ENCODE results near the gene BUB3. TPM values are rescaled to one million over a fixed set of nuclear protein-coding genes. Genes with fewer than 3 reads are reported as not detected.

The BUB3 gene
- total and polyA plus RNA-seq, 2 experiments from 2014 or later = 243 to 272 TPM

DNA sequence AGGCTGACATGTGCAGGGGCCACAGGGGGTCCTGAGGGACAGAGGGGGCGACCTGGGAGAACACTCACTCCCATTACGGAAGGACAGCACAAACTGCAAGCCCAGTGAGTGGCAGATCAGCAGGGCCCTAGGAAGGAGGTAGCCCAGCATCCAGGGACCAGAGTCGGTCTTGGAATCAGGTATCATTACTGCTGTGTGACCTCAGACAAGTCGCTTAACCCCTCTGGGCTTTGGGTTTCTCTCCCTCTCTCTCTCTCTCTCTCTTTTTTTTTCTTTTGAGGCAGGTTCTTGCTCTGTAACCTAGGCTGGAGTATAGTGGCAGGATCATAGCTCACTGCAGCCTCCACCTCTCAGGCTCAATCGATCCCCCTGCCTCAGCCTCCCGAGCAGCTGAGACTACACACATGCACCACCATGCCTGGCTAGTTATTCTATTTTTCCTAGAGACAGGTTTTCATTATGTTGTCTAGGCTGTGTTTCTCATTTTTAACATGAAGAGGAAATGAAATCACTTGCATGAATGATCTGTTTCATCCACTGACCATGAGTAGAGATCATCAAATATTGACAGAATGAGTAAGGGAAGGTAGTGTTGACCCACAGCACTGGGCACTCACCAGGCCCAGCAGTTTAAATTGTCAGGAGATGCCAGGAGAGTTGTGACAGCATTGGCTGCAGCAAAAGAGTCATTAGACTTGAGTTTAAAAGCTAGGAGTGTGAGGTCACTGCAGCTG lies 49.4 kb downstream of the BUB3 start:
- Mint-ChIP-seq H3K4me1 (peaks cover 14% of the 10 kb centered on the region), H3K9me3 (no peaks in the 10 kb centered on the region; the same call in 1 of the 3 replicates), H3K4me3 (no peak overlapping the region), H3K27ac (no peak overlapping the region), H3K36me3 (ENCODE audit: low read depth) (peaks cover 10% of the 10 kb centered on the region), H3K27me3 (ENCODE audit: insufficient read depth, low read depth, poor library complexity) (no peaks in the 10 kb centered on the region)
- Histone ChIP-seq H3K27ac (ENCODE audit: low read depth) (no peak overlapping the region), H3K9me2 (ENCODE audit: insufficient read depth) (no peaks in the 10 kb centered on the region), H4K20me1 (replicated peaks; ENCODE audit: insufficient read depth) (no peaks in the 10 kb centered on the region), H3K4me1 (ENCODE audit: insufficient read depth) (no peaks in the 10 kb centered on the region), H3K27me3 (ENCODE audit: insufficient read depth) (no peaks in the 10 kb centered on the region), H3K36me3 (ENCODE audit: insufficient read depth) (no peaks in the 10 kb centered on the region), H3F3A (replicated peaks; ENCODE audit: low read depth) (no peaks in the 10 kb centered on the region), H3K79me2 (replicated peaks; ENCODE audit: insufficient read depth) (no peaks in the 10 kb centered on the region), H2AFZ (no peak overlapping the region), H3K4me3 (no peak overlapping the region), H3K4me2 (no peak overlapping the region)
- ATAC-seq = no peak
- TF ChIP-seq ZNF114 (CRISPR knock-in tag; IDR thresholded peaks at IDR 0.05) (no peak), ETS1 (IDR thresholded peaks at IDR 0.05) (no peak), CREB1 (CRISPR knock-in tag; IDR thresholded peaks at IDR 0.05; ENCODE audit: low read depth) (no peak), ZNF331 (CRISPR knock-in tag; IDR thresholded peaks at IDR 0.05; ENCODE audit: low read depth) (no peak), JUNB (IDR thresholded peaks at IDR 0.05; ENCODE audit: unreplicated experiment) (no peak), ZNF462 (CRISPR knock-in tag; IDR thresholded peaks at IDR 0.05) (no peak), STAT1 (IDR thresholded peaks at IDR 0.05; ENCODE audit: unreplicated experiment) (no peak), EZH2phosphoT487 (IDR thresholded peaks at IDR 0.05; ENCODE audit: unreplicated experiment) (no peak), NANOG (IDR thresholded peaks at IDR 0.05; ENCODE audit: borderline replicate concordance) (no peak), EZH2 (IDR thresholded peaks at IDR 0.05; ENCODE audit: low read depth, unreplicated experiment) (no peak), POLR2AphosphoS5 (IDR thresholded peaks at IDR 0.05; ENCODE audit: low read depth) (no peak), CTCF (conservative IDR thresholded peaks at IDR 0.05; ENCODE audit: low read depth in 2 of 2) (no peak)
- TF ChIP-seq, protein P1, sequence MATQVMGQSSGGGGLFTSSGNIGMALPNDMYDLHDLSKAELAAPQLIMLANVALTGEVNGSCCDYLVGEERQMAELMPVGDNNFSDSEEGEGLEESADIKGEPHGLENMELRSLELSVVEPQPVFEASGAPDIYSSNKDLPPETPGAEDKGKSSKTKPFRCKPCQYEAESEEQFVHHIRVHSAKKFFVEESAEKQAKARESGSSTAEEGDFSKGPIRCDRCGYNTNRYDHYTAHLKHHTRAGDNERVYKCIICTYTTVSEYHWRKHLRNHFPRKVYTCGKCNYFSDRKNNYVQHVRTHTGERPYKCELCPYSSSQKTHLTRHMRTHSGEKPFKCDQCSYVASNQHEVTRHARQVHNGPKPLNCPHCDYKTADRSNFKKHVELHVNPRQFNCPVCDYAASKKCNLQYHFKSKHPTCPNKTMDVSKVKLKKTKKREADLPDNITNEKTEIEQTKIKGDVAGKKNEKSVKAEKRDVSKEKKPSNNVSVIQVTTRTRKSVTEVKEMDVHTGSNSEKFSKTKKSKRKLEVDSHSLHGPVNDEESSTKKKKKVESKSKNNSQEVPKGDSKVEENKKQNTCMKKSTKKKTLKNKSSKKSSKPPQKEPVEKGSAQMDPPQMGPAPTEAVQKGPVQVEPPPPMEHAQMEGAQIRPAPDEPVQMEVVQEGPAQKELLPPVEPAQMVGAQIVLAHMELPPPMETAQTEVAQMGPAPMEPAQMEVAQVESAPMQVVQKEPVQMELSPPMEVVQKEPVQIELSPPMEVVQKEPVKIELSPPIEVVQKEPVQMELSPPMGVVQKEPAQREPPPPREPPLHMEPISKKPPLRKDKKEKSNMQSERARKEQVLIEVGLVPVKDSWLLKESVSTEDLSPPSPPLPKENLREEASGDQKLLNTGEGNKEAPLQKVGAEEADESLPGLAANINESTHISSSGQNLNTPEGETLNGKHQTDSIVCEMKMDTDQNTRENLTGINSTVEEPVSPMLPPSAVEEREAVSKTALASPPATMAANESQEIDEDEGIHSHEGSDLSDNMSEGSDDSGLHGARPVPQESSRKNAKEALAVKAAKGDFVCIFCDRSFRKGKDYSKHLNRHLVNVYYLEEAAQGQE (IDR thresholded peaks at IDR 0.05; ENCODE audit: unreplicated experiment) = no peak
- DNase-seq (ENCODE audit: low spot score) = no peak
